ENCODE data around the gene TRAPPC5. TPM values are rescaled to one million over a fixed set of nuclear protein-coding genes. Genes with fewer than 3 reads are reported as not detected.

Gene TRAPPC5
- total and polyA plus RNA-seq, 7 experiments from 2014 or later = 43.7 to 191 (median 75.9) TPM

- intact Hi-C loops (cut with micrococcal nuclease) = no loop called here
- peaks cover 0 to 18% of the 10 kb centered on the region in 2 donors for H3K4me1 ChIP-seq (ENCODE audit: control insufficient read depth in 2 of 2, insufficient read depth in 2 of 2, low read length in 2 of 2)
- H3K4me1 Mint-ChIP-seq = peaks cover 0 to 5% (median 0%) of the 10 kb centered on the region in 7 donors
- no peaks in the 10 kb centered on the region for H3K36me3 ChIP-seq (ENCODE audit: control insufficient read depth in 2 of 3, insufficient read depth in 3 of 3, low read length in 3 of 3)
- no peak overlapping the region for H3K4me3 ChIP-seq (ENCODE audit: low read length)
- ATAC-seq (peak; percentile 57), DNase-seq (no peak)
- H3K27me3 ChIP-seq (ENCODE audit: control insufficient read depth in 2 of 2, insufficient read depth in 2 of 2, low read length in 2 of 2) = no peaks in the 10 kb centered on the region
- peaks cover 0 to 2% (median 0%) of the 10 kb centered on the region in 11 donors for H3K9me3 Mint-ChIP-seq
- H3K27ac ChIP-seq (ENCODE audit: low read depth, low read length) = no peak overlapping the region
- H3K4me3 Mint-ChIP-seq = no peak overlapping the region
- H3K36me3 Mint-ChIP-seq = no peaks in the 10 kb centered on the region
- ChIA-PET CTCF (no interaction called here), POLR2A (no interaction called here)
- no peaks in the 10 kb centered on the region for H3K9me3 ChIP-seq (ENCODE audit: control insufficient read depth in 2 of 3, low read length in 3 of 3)
- no peak overlapping the region for H3K27ac Mint-ChIP-seq
- peaks cover 0 to 5% (median 0%) of the 10 kb centered on the region in 5 donors for H3K27me3 Mint-ChIP-seq
These were observed 11.9 kb downstream of the TRAPPC5 start for GRCh38 chr19:7692417-7693088.

- Histone ChIP-seq H3K36me3 (ENCODE audit: control insufficient read depth in 2 of 3, insufficient read depth in 3 of 3, low read length in 3 of 3) (no peaks in the 10 kb centered on the region), H3K27ac (ENCODE audit: low read depth, low read length) (no peak overlapping the region), H3K4me1 (ENCODE audit: control insufficient read depth in 2 of 2, insufficient read depth in 2 of 2, low read length in 2 of 2) (peaks cover 0 to 18% of the 10 kb centered on the region in 2 donors), H3K9me3 (ENCODE audit: control insufficient read depth in 2 of 3, low read length in 3 of 3) (no peaks in the 10 kb centered on the region), H3K4me3 (ENCODE audit: low read length) (no peak overlapping the region), H3K27me3 (ENCODE audit: control insufficient read depth in 2 of 2, insufficient read depth in 2 of 2, low read length in 2 of 2) (no peaks in the 10 kb centered on the region)
- H3K4me1 Mint-ChIP-seq = peaks cover 0 to 14% (median 3%) of the 10 kb centered on the region in 7 donors
- ChIA-PET CTCF (no interaction called here), POLR2A (no interaction called here)
- peak overlapping the region in 2 of 9 donors; percentile 23 to 37 for H3K27ac Mint-ChIP-seq
- H3K9me3 Mint-ChIP-seq = peaks cover 0 to 2% (median 0%) of the 10 kb centered on the region in 11 donors
- DNase-seq = no peak
- ATAC-seq = no peak
- intact Hi-C loops (cut with micrococcal nuclease) = no loop called here
- peaks cover 0 to 21% (median 0%) of the 10 kb centered on the region in 5 donors for H3K27me3 Mint-ChIP-seq
- H3K4me3 Mint-ChIP-seq = no peak overlapping the region
- no peaks in the 10 kb centered on the region for H3K36me3 Mint-ChIP-seq
These were observed 13.9 kb downstream of the TRAPPC5 start for GRCh38 chr19:7694499-7694898.

- peaks cover 2 to 28% (median 12%) of the 10 kb centered on the region in 7 donors for H3K4me1 Mint-ChIP-seq
- Histone ChIP-seq H3K4me3 (ENCODE audit: low read length) (no peak overlapping the region), H3K9me3 (ENCODE audit: control insufficient read depth in 2 of 3, low read length in 3 of 3) (no peaks in the 10 kb centered on the region), H3K36me3 (ENCODE audit: control insufficient read depth in 2 of 3, insufficient read depth in 3 of 3, low read length in 3 of 3) (no peaks in the 10 kb centered on the region), H3K27me3 (ENCODE audit: control insufficient read depth in 2 of 2, insufficient read depth in 2 of 2, low read length in 2 of 2) (no peaks in the 10 kb centered on the region), H3K27ac (ENCODE audit: low read depth, low read length) (no peak overlapping the region), H3K4me1 (ENCODE audit: control insufficient read depth in 2 of 2, insufficient read depth in 2 of 2, low read length in 2 of 2) (peaks cover 0 to 8% of the 10 kb centered on the region in 2 donors)
- peaks cover 0 to 2% (median 0%) of the 10 kb centered on the region in 11 donors for H3K9me3 Mint-ChIP-seq
- ChIA-PET CTCF (interaction anchor here (0.7 to 3.5 kb wide), 2 partner anchors 17 to 107 kb away, joined by 3 to 11 read pairs; partner anchors contain the start of gene TRAPPC5), POLR2A (interaction anchor here (0.5 to 2.4 kb wide), 3 partner anchors 12 to 45 kb away, joined by 3 to 9 read pairs (median 5); partner anchors contain the start of gene TRAPPC5)
- H3K27ac Mint-ChIP-seq = no peak overlapping the region
- ATAC-seq (no peak), DNase-seq (no peak)
- intact Hi-C loops (cut with micrococcal nuclease) = no loop called here
- H3K27me3 Mint-ChIP-seq = peaks cover 0 to 27% (median 0%) of the 10 kb centered on the region in 5 donors
- no peak overlapping the region for H3K4me3 Mint-ChIP-seq
- no peaks in the 10 kb centered on the region for H3K36me3 Mint-ChIP-seq
These were observed 17.2 kb downstream of the TRAPPC5 start for GRCh38 chr19:7697721-7698287.

GRCh38 chr19:7698583-7698982 is 17.9 kb downstream of the TRAPPC5 start:
- POLR2A ChIA-PET = interaction anchor here (0.5 to 2.4 kb wide), 5 partner anchors 12 to 502 kb away, joined by 3 to 9 read pairs (median 4); partner anchors contain the start of gene TRAPPC5
- peaks cover 0 to 3% of the 10 kb centered on the region in 2 donors for H3K4me1 ChIP-seq (ENCODE audit: control insufficient read depth in 2 of 2, insufficient read depth in 2 of 2, low read length in 2 of 2)
- no peak for ATAC-seq

DNA sequence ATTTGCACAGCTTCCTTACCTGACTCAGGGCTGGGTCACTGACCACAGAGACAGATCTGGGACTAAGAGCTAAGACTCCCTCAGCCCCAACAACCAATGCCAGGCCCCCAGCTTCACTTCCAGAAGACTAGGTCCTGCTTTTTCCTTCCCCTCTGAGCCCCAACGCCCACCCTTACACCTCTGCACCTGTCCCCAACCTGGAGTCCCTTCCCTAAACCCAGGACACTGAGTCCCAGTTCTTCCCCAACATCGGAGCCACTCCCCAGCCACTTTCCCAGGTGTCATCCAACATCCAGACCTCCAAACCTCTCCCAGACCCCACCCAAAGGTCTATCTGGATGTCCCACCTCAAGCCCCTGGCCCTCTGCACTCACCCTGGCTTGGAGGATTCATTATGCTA is 18.4 kb downstream of the TRAPPC5 start:
- Mint-ChIP-seq H3K36me3 (no peaks in the 10 kb centered on the region), H3K4me1 (peaks cover 2 to 34% (median 21%) of the 10 kb centered on the region in 7 donors), H3K9me3 (peaks cover 0 to 2% (median 0%) of the 10 kb centered on the region in 11 donors), H3K27ac (peak overlapping the region in 1 of 9 donors; percentile 72), H3K27me3 (peaks cover 0 to 38% (median 0%) of the 10 kb centered on the region in 5 donors), H3K4me3 (no peak overlapping the region)
- Histone ChIP-seq H3K36me3 (ENCODE audit: control insufficient read depth in 2 of 3, insufficient read depth in 3 of 3, low read length in 3 of 3) (no peaks in the 10 kb centered on the region), H3K27me3 (ENCODE audit: control insufficient read depth in 2 of 2, insufficient read depth in 2 of 2, low read length in 2 of 2) (no peaks in the 10 kb centered on the region), H3K4me3 (ENCODE audit: low read length) (no peak overlapping the region), H3K9me3 (ENCODE audit: control insufficient read depth in 2 of 3, low read length in 3 of 3) (no peaks in the 10 kb centered on the region), H3K4me1 (ENCODE audit: control insufficient read depth in 2 of 2, insufficient read depth in 2 of 2, low read length in 2 of 2) (peaks cover 2 to 3% of the 10 kb centered on the region in 2 donors), H3K27ac (ENCODE audit: low read depth, low read length) (no peak overlapping the region)
- DNase-seq (no peak), ATAC-seq (no peak)
- POLR2A ChIA-PET = interaction anchor here (0.6 to 2.4 kb wide), 4 partner anchors 9 to 503 kb away, joined by 3 to 9 read pairs (median 3); no protein-coding TSS in a partner anchor
- intact Hi-C loops (cut with micrococcal nuclease) = no loop called here
- CTCF ChIA-PET = interaction anchor here (0.5 to 3.5 kb wide), 4 partner anchors 18 to 597 kb away, joined by 3 to 11 read pairs (median 4); partner anchors contain the start of gene TRAPPC5

More at GRCh38 chr19:7698583-7698982, 17.9 kb downstream of the TRAPPC5 start:
- intact Hi-C loops (cut with micrococcal nuclease) = no loop called here
- H3K27ac ChIP-seq (ENCODE audit: low read depth, low read length) = no peak overlapping the region
- H3K36me3 Mint-ChIP-seq = no peaks in the 10 kb centered on the region
- CTCF ChIA-PET = interaction anchor here (0.5 to 3.5 kb wide), 4 partner anchors 18 to 596 kb away, joined by 3 to 11 read pairs (median 4); partner anchors contain the start of gene TRAPPC5
- H3K36me3 ChIP-seq (ENCODE audit: control insufficient read depth in 2 of 3, insufficient read depth in 3 of 3, low read length in 3 of 3) = no peaks in the 10 kb centered on the region
- H3K4me3 ChIP-seq (ENCODE audit: low read length) = no peak overlapping the region
- H3K4me1 Mint-ChIP-seq = peaks cover 2 to 32% (median 16%) of the 10 kb centered on the region in 7 donors
- no peaks in the 10 kb centered on the region for H3K9me3 ChIP-seq (ENCODE audit: control insufficient read depth in 2 of 3, low read length in 3 of 3)
- peaks cover 0 to 33% (median 0%) of the 10 kb centered on the region in 5 donors for H3K27me3 Mint-ChIP-seq
- H3K4me3 Mint-ChIP-seq = no peak overlapping the region
- H3K9me3 Mint-ChIP-seq = peaks cover 0 to 2% (median 0%) of the 10 kb centered on the region in 11 donors
- H3K27ac Mint-ChIP-seq = no peak overlapping the region
- DNase-seq = no peak
- H3K27me3 ChIP-seq (ENCODE audit: control insufficient read depth in 2 of 2, insufficient read depth in 2 of 2, low read length in 2 of 2) = no peaks in the 10 kb centered on the region

- Mint-ChIP-seq H3K4me3 (no peak overlapping the region), H3K4me1 (peaks cover 3 to 39% (median 28%) of the 10 kb centered on the region in 7 donors), H3K36me3 (no peaks in the 10 kb centered on the region), H3K27me3 (peaks cover 0 to 40% (median 0%) of the 10 kb centered on the region in 5 donors), H3K9me3 (peaks cover 0 to 2% (median 0%) of the 10 kb centered on the region in 11 donors), H3K27ac (peak overlapping the region in 5 of 9 donors; percentile 6 to 72 (median 50))
- DNase-seq = no peak
- intact Hi-C loops (cut with micrococcal nuclease) = no loop called here
- no peaks in the 10 kb centered on the region for H3K36me3 ChIP-seq (ENCODE audit: control insufficient read depth in 2 of 3, insufficient read depth in 3 of 3, low read length in 3 of 3)
- H3K27ac ChIP-seq (ENCODE audit: low read depth, low read length) = no peak overlapping the region
- ATAC-seq = peak; percentile 26
- peaks cover 0 to 9% of the 10 kb centered on the region in 2 donors for H3K4me1 ChIP-seq (ENCODE audit: control insufficient read depth in 2 of 2, insufficient read depth in 2 of 2, low read length in 2 of 2)
- H3K9me3 ChIP-seq (ENCODE audit: control insufficient read depth in 2 of 3, low read length in 3 of 3) = no peaks in the 10 kb centered on the region
- ChIA-PET CTCF (interaction anchor here (0.5 to 3.5 kb wide), 4 partner anchors 19 to 597 kb away, joined by 3 to 11 read pairs (median 4); partner anchors contain the start of gene TRAPPC5), POLR2A (interaction anchor here (0.7 to 2.4 kb wide), 4 partner anchors 10 to 82 kb away, joined by 3 to 9 read pairs (median 3); no protein-coding TSS in a partner anchor)
- H3K4me3 ChIP-seq (ENCODE audit: low read length) = no peak overlapping the region
- no peaks in the 10 kb centered on the region for H3K27me3 ChIP-seq (ENCODE audit: control insufficient read depth in 2 of 2, insufficient read depth in 2 of 2, low read length in 2 of 2)
These were observed 19.1 kb downstream of the TRAPPC5 start for GRCh38 chr19:7699417-7700401.
